Measurements from ENCODE around the gene C4B.
"Not testable (repeated sequence)": the region's sequence is repeated elsewhere in the genome, so short reads cannot be mapped to it uniquely, and the experiment has no call there.

The C4B gene

DNA sequence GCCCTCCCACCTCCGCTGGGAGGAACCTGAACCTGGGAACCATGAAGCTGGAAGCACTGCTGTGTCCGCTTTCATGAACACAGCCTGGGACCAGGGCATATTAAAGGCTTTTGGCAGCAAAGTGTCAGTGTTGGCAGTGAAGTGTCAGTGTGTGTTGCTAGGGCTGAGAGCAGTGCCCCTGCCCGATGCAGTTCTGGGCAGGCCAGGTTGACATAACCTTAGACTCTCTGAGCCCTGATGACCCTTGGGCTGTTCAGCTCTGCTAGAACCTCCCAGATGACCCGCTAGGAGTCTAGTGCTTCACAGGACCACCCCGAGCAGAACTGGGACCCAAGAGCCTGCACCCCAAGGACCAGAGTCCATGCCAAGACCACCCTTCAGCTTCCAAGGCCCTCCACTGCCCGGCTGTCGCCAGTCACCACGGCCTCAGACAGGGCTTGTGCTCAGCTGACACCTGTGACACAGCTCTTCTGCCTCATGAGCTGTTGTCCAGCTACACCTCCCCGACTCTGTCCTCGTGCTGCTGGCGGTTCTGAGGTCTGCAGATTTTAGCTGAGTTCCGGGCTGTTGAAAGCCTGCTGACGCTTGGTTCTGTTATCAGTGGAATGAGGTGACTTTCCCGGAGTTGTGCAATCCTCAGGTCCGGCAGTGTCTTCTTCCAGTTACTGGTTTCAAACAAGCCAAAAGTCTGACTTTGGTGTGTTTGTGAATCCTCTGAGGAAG is 11.9 kb upstream of the C4B start:
- DNase-seq (ENCODE audit: low read depth); H3K4me3 ChIP-seq (ENCODE audit: low read depth, low read length); in situ Hi-C loops (cut with HindIII; ENCODE audit: low sequenced_read_pairs): not testable (repeated sequence)

DNA sequence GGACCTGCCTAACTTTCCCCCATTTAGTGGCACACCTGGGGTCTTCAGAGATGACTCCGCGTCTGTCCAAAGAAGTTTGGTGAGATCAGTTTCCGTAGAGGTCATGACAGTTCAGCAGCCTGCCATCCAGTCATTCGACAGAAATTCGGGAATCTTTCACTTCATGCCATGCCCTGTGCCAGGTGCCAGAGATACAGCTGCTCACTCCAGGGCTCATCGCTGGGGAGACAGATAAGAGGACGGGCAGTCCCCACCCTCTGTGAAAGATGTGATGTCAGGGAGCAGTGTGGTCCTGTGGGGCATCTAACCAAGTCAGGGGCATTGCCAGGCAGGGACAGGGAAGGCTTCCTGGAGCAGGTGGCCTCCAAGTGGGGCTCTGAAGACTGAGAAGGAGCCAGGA is 11.3 kb upstream of the C4B start:
- H3K4me3 ChIP-seq (ENCODE audit: low read depth, low read length); in situ Hi-C loops (cut with HindIII; ENCODE audit: low sequenced_read_pairs); DNase-seq (ENCODE audit: low read depth): not testable (repeated sequence)

DNA sequence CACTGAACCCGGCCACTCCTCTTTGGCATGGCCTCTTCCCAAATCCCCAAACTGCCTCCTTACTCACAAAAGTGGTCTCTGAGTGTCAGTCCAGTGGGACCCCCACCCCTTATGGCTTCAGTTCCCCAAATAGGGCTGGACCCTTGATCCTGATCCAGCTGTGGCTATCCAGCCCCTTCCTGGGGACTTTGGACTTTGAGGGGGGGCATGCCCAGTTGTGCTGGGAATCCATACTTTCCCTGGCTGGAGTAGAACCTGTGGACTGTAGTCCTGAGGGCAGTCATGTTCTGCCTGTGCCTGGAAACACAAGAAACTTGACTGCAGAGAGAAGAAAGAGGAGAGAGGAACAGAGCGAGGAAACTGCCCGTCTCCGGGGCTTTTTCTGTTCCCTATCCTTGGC is 10.2 kb upstream of the C4B start:
- in situ Hi-C loops (cut with HindIII; ENCODE audit: low sequenced_read_pairs); H3K4me3 ChIP-seq (ENCODE audit: low read depth, low read length); DNase-seq (ENCODE audit: low read depth): not testable (repeated sequence)

DNA sequence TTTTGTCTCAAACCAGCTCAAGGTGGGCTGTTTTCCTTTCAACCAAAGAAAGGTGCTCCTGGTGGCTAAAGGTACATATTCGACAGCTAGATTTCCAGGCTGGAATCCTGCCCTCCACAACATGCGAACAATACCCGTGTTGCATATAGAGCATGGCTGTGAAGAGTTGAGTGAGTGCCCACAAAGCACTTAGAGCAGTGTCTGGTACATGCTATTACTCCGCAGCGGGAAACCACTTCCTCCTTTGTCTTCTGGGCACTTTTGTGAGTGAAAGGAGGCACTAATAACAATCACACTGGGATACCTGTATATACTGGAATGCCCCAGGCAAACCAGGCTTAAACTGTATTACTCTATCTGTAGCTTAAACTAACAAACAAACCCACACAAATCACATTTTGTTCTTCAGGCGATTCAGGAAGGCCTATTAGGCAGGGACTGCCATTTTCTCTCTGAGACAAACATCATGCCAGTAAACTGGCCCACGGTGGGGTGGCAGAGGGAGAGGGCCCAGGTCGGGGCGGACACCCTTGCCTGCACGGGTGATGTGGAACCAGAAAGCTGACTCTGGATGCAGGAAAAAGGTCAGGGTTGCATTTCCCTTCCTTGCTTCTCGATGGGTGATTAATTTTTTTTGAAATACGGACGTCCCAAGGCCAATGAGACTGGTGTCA is 9.6 kb upstream of the C4B start:
- H3K4me3 ChIP-seq (ENCODE audit: low read depth, low read length); DNase-seq (ENCODE audit: low read depth); in situ Hi-C loops (cut with HindIII; ENCODE audit: low sequenced_read_pairs): not testable (repeated sequence)

DNA sequence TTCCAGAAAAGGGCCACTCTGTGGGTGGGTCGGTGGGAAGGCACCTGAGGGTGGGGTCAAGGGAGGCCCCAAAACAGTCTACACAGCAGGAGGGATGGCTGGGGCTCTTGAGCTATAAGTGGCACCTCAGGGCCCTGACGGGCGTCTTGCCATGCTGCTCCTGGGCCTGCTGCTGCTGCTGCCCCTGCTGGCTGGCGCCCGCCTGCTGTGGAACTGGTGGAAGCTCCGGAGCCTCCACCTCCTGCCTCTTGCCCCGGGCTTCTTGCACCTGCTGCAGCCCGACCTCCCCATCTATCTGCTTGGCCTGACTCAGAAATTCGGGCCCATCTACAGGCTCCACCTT is 9.1 kb upstream of the C4B start:
- in situ Hi-C loops (cut with HindIII; ENCODE audit: low sequenced_read_pairs); H3K4me3 ChIP-seq (ENCODE audit: low read depth, low read length); DNase-seq (ENCODE audit: low read depth): not testable (repeated sequence)

DNA sequence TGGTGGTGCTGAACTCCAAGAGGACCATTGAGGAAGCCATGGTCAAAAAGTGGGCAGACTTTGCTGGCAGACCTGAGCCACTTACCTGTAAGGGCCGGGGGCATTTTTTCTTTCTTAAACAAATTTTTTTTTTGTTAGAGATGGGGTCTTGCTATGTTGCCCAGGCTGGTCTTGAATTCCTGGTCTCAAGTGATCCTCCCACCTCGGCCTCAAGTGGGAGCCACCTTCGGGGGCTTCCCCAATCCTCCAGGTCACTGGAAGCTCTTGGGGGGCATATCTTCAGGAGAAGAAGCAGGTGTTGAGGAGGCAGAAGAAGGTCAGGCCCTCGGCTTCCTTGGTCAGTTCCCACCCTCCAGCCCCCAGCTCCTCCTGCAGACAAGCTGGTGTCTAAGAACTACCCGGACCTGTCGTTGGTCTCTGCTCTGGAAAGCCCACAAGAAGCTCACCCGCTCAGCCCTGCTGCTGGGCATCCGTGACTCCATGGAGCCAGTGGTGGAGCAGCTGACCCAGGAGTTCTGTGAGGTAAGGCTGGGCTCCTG is 8.5 kb upstream of the C4B start:
- DNase-seq (ENCODE audit: low read depth); in situ Hi-C loops (cut with HindIII; ENCODE audit: low sequenced_read_pairs); H3K4me3 ChIP-seq (ENCODE audit: low read depth, low read length): not testable (repeated sequence)

DNA sequence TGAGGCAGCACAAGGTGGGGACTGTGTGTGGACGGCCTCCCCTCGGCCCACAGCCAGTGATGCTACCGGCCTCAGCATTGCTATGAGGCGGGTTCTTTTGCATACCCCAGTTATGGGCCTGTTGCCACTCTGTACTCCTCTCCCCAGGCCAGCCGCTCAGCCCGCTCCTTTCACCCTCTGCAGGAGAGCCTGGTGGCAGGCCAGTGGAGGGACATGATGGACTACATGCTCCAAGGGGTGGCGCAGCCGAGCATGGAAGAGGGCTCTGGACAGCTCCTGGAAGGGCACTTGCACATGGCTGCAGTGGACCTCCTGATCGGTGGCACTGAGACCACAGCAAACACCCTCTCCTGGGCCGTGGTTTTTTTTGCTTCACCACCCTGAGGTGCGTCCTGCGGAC is 7.5 kb upstream of the C4B start:
- in situ Hi-C loops (cut with HindIII; ENCODE audit: low sequenced_read_pairs); DNase-seq (ENCODE audit: low read depth); H3K4me3 ChIP-seq (ENCODE audit: low read depth, low read length): not testable (repeated sequence)

DNA sequence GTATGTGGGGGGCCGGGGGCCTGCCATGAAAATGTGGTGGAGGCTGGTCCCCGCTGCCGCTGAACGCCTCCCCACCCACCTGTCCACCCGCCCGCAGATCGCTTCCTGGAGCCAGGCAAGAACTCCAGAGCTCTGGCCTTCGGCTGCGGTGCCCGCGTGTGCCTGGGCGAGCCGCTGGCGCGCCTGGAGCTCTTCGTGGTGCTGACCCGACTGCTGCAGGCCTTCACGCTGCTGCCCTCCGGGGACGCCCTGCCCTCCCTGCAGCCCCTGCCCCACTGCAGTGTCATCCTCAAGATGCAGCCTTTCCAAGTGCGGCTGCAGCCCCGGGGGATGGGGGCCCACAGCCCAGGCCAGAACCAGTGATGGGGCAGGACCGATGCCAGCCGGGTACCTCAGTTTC is 6.6 kb upstream of the C4B start:
- in situ Hi-C loops (cut with HindIII; ENCODE audit: low sequenced_read_pairs); H3K4me3 ChIP-seq (ENCODE audit: low read depth, low read length); DNase-seq (ENCODE audit: low read depth): not testable (repeated sequence)

DNA sequence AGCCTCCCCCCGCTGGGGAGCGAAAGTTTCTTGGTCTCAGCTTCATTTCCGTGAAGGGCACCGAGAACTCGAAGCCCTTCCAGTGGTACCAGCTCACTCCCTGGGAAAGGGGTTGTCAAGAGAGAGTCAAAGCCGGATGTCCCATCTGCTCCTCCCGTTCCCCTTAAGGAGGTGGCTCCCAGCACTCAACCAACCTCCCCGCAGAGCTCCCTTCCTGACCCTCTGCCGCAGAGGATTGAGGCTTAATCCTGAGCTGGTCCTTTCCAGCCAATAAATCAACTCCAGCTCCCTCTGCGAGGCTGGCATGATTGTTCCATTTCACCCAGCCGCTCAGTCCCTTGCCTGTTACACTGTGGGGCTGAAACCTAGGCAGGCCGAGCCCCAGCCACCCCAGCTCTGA is 6.0 kb upstream of the C4B start:
- DNase-seq (ENCODE audit: low read depth); in situ Hi-C loops (cut with HindIII; ENCODE audit: low sequenced_read_pairs); H3K4me3 ChIP-seq (ENCODE audit: low read depth, low read length): not testable (repeated sequence)

DNA sequence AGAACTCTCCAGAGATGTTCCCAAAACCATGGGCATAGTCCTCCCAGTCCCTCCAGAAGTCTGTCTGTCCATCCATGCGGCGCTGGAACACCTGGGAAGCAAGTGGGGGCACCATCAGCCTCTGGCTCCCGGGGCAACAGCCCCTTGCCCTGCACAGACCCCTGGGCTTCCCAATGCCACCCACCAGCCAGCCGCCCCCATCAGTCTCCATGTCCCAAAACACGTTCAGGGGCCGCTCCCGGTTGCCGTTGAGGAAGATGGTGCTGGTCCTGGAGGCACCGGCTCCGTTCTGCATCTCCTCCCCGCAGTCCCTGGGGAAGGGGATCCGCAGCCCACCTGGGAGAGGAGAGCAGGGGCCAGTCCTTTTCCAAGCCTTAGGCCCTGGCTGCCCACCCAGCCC is 5.1 kb upstream of the C4B start:
- H3K4me3 ChIP-seq (ENCODE audit: low read depth, low read length); in situ Hi-C loops (cut with HindIII; ENCODE audit: low sequenced_read_pairs); DNase-seq (ENCODE audit: low read depth): not testable (repeated sequence)

DNA sequence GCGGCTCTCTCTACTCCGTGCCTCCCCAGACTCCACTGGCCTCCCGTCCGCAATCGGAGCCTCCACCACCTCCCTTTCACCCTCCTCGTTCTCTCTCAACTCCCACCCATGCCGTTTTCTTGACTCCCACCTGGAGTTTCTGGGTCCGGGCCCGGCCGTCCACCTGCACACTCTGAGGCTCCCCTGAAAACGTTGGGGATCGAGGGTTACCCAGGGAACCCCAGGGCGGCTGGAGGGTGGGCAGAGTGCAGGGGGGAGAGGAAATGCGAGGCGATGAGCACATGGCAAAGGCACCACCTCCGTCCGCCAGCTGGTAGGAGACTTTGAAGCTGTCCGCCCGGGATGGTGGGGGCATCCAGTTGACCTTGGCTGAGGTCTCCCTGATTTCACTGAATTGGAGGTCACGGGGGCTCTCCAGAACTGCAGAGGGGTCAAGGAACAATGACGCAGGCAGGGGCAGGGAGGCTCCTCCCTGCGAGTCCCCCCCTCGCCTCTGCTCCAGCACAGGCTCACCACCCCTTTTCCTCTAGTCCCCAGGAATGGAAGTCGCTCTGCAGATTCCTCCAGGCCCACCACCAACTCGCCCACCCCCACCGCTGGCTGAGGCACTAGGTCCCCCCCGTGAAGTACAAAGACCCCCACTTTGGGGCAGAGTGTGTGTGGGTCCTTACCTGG is 3.6 kb upstream of the C4B start:
- DNase-seq (ENCODE audit: low read depth); in situ Hi-C loops (cut with HindIII; ENCODE audit: low sequenced_read_pairs); H3K4me3 ChIP-seq (ENCODE audit: low read depth, low read length): not testable (repeated sequence)

DNA sequence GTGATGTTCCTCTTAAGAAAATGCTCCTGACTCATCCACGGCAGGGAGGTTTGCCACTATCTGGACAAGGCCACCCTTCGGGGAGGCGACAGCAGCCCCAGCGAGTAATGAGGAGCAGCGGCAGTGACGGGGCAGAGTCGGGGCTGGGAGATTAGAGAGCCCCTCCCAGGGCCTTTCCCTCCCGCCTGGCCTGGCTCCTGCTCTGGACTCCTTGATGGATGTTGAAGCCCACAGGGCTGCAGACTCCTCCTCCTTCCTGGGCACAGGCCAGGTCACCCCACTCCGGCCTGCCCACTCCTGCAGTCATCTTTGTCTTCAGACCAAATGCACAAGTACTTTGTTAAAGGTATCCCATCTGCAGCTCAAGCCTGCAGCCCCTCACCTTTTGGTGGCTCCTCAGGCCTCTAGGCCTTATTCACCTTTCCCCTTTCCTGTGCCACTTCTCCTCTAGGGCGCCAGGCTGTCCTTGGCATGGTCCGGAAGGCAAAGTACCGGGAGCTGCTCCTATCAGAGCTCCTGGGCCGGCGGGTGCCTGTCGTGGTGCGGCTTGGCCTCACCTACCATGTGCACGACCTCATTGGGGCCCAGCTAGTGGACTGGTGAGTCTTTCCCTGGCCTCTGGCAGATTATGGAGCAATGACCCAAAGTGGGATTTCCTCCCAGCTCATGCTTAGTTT is 1.5 kb upstream of the C4B start:
- in situ Hi-C loops (cut with HindIII; ENCODE audit: low sequenced_read_pairs); DNase-seq (ENCODE audit: low read depth); H3K4me3 ChIP-seq (ENCODE audit: low read depth, low read length): not testable (repeated sequence)

DNA sequence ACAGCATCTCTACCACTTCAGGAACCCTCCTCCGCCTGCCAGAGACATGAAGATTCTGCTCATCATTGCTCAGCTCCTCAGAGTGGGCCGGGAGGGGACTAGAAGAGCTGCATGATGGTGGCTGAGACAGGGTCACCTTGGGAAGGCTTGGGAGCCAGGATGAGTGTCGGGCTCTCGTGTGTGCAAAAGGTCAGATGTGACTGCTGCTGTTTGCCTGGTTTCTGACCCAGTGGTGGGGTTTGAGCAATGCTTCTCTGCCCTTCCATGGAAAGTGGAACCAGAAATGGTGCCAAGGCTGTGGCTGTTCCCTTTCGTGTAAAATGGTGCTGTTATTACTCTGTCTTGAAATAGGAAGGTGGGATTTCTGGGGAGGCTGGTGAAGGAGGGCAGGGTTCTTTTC is 857 bp upstream of the C4B start:
- H3K4me3 ChIP-seq (ENCODE audit: low read depth, low read length); in situ Hi-C loops (cut with HindIII; ENCODE audit: low sequenced_read_pairs); DNase-seq (ENCODE audit: low read depth): not testable (repeated sequence)

DNA sequence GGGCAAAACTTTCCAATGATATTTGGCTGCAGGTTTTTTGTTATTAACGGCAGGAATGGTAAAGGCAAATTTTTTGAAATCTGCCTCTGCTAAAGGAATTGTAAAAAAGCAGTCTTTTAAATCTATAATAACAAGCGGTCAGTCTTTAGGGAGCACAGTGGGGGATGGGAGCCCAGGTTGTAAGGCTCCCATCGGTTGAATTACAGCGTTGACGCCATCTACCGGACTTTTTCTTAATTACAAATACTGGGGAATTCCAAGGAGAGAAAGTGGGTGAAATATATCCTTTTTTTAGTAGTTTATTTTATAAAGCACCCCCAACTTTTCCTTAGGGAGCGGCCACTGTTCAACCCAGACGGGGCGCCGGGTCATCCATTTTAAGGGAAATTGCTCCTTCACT is 7.5 kb downstream of the C4B start:
- in situ Hi-C loops (cut with HindIII; ENCODE audit: low sequenced_read_pairs); H3K4me3 ChIP-seq (ENCODE audit: low read depth, low read length); DNase-seq (ENCODE audit: low read depth): not testable (repeated sequence)

DNA sequence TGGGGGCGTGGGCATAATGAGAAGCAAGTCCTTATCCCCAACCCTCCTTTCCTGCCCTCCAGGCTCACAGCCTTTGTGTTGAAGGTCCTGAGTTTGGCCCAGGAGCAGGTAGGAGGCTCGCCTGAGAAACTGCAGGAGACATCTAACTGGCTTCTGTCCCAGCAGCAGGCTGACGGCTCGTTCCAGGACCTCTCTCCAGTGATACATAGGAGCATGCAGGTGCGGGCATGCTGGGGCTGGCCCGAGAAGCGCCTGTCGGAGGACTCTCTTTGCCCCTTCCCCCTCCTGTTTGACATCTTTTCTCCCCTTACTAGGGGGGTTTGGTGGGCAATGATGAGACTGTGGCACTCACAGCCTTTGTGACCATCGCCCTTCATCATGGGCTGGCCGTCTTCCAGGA is 14.0 kb downstream of the C4B start:
- H3K4me3 ChIP-seq (ENCODE audit: low read depth, low read length); DNase-seq (ENCODE audit: low read depth); in situ Hi-C loops (cut with HindIII; ENCODE audit: low sequenced_read_pairs): not testable (repeated sequence)

DNA sequence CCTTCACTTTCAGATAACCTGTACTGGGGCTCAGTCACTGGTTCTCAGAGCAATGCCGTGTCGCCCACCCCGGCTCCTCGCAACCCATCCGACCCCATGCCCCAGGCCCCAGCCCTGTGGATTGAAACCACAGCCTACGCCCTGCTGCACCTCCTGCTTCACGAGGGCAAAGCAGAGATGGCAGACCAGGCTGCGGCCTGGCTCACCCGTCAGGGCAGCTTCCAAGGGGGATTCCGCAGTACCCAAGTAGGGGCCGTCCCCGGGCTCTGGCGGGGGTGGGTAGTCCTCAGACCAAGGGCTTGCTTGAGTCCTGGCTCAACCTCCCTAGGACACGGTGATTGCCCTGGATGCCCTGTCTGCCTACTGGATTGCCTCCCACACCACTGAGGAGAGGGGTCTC is 15.0 kb downstream of the C4B start:
- in situ Hi-C loops (cut with HindIII; ENCODE audit: low sequenced_read_pairs): not testable (repeated sequence)

DNA sequence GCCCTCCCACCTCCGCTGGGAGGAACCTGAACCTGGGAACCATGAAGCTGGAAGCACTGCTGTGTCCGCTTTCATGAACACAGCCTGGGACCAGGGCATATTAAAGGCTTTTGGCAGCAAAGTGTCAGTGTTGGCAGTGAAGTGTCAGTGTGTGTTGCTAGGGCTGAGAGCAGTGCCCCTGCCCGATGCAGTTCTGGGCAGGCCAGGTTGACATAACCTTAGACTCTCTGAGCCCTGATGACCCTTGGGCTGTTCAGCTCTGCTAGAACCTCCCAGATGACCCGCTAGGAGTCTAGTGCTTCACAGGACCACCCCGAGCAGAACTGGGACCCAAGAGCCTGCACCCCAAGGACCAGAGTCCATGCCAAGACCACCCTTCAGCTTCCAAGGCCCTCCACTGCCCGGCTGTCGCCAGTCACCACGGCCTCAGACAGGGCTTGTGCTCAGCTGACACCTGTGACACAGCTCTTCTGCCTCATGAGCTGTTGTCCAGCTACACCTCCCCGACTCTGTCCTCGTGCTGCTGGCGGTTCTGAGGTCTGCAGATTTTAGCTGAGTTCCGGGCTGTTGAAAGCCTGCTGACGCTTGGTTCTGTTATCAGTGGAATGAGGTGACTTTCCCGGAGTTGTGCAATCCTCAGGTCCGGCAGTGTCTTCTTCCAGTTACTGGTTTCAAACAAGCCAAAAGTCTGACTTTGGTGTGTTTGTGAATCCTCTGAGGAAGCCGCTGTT is 20.9 kb downstream of the C4B start:
- not testable (repeated sequence) for DNase-seq (ENCODE audit: low read depth)

More for the DNA sequence above, 15.0 kb downstream of the C4B start:
- not testable (repeated sequence) for DNase-seq (ENCODE audit: low read depth); H3K4me3 ChIP-seq (ENCODE audit: low read depth, low read length)

More for the DNA sequence above, 20.9 kb downstream of the C4B start:
- H3K4me3 ChIP-seq (ENCODE audit: low read depth, low read length); in situ Hi-C loops (cut with HindIII; ENCODE audit: low sequenced_read_pairs): not testable (repeated sequence)
